Measurements from ENCODE around the gene COPZ2.

COPZ2 gene

GRCh38 chr17:47995241-47995935 lies 42.2 kb downstream of the COPZ2 start:
- no peak overlapping the region for H3K4me3 ChIP-seq (ENCODE audit: low read depth, low read length, poor library complexity, severe bottlenecking)
- no peaks in the 10 kb centered on the region; the same call in 1 of the 2 replicates for H3K27me3 ChIP-seq (ENCODE audit: insufficient read depth, low read length)
- no peaks in the 10 kb centered on the region for H3K9me3 ChIP-seq (ENCODE audit: low read length)
- H3K4me1 ChIP-seq (ENCODE audit: insufficient read depth, low read length, severe bottlenecking): no peaks in the 10 kb centered on the region
- no peaks in the 10 kb centered on the region for H3K9me2 ChIP-seq (ENCODE audit: low read depth, low read length)
- no peaks in the 10 kb centered on the region for H3K36me3 ChIP-seq (ENCODE audit: insufficient read depth, low read length)
- H3K9ac ChIP-seq (ENCODE audit: low read length): no peak overlapping the region
- no peaks in the 10 kb centered on the region for H3K79me2 ChIP-seq (ENCODE audit: insufficient read depth, low read length)
- H3K4me2 ChIP-seq (ENCODE audit: low read length): no peak overlapping the region
- H3F3A ChIP-seq (ENCODE audit: insufficient read depth, low read length): no peaks in the 10 kb centered on the region
- no peak overlapping the region for H3K27ac ChIP-seq (ENCODE audit: low read depth, low read length, poor library complexity, severe bottlenecking)
- no peaks in the 10 kb centered on the region for H4K20me1 ChIP-seq (ENCODE audit: insufficient read depth, low read length)
- TF ChIP-seq EZH2 (IDR thresholded peaks at IDR 0.05; ENCODE audit: borderline replicate concordance, low read length) (no peak), CTCF (IDR thresholded peaks at IDR 0.05; ENCODE audit: low read length) (no peak)
- H2AFZ ChIP-seq (ENCODE audit: low read length): no peak overlapping the region

DNA sequence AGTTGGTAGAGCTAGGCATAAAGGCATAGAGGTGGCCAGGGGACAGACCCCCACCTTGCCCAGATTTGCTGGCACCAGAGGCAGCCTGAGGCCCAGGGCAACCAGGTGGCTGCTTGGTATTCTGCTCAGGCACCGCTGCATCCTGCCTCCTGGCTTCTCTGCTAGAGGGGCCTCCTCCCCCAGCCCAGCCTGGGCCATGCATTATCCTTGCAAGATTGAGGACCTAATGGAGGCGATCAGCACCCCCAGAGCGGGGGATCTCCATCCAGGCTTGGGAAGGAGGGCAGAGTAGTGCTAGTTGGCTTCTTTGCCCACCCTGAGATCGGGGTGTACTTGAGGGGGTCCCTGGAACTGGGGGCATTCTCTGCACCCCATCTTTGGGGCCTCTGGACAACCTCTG lies 42.9 kb downstream of the COPZ2 start:
- Histone ChIP-seq H2AFZ (ENCODE audit: low read length) (no peak overlapping the region), H3K9ac (ENCODE audit: low read length) (no peak overlapping the region), H3K79me2 (ENCODE audit: insufficient read depth, low read length) (no peaks in the 10 kb centered on the region), H3K27ac (ENCODE audit: low read depth, low read length, poor library complexity, severe bottlenecking) (no peak overlapping the region), H3K9me2 (ENCODE audit: low read depth, low read length) (no peaks in the 10 kb centered on the region), H4K20me1 (ENCODE audit: insufficient read depth, low read length) (no peaks in the 10 kb centered on the region), H3K4me1 (ENCODE audit: insufficient read depth, low read length, severe bottlenecking) (no peaks in the 10 kb centered on the region), H3K36me3 (ENCODE audit: insufficient read depth, low read length) (no peaks in the 10 kb centered on the region), H3F3A (ENCODE audit: insufficient read depth, low read length) (no peaks in the 10 kb centered on the region), H3K9me3 (ENCODE audit: low read length) (no peaks in the 10 kb centered on the region), H3K4me2 (ENCODE audit: low read length) (no peak overlapping the region), H3K27me3 (ENCODE audit: insufficient read depth, low read length) (no peaks in the 10 kb centered on the region; the same call in 1 of the 2 replicates), H3K4me3 (ENCODE audit: low read depth, low read length, poor library complexity, severe bottlenecking) (no peak overlapping the region)
- no peak for TF ChIP-seq CTCF (IDR thresholded peaks at IDR 0.05; ENCODE audit: low read length)
- TF ChIP-seq EZH2 (IDR thresholded peaks at IDR 0.05; ENCODE audit: borderline replicate concordance, low read length): no peak

DNA sequence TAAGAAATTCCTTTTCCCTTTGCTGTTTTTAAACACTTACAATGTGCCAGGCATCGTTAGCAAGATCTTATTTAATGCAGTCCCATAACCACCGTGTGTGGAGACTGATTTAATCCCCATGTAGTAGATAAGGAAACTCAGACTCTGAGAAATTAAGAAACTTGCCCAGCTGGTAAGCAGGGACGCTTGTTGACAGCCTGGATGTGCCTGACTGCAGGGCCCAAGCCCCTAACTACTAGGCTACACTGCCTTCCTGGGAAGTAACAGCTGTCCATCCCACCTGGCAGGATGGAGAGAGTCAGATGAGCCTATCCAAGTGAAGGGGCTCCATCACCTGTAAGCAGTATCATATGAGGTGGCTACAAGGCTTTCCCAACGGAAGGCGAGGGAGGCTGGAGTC lies 43.6 kb downstream of the COPZ2 start:
- Histone ChIP-seq H3K9me3 (ENCODE audit: low read length) (no peaks in the 10 kb centered on the region), H2AFZ (ENCODE audit: low read length) (no peak overlapping the region), H3K27ac (ENCODE audit: low read depth, low read length, poor library complexity, severe bottlenecking) (no peak overlapping the region), H3K9ac (ENCODE audit: low read length) (no peak overlapping the region), H3K27me3 (ENCODE audit: insufficient read depth, low read length) (no peaks in the 10 kb centered on the region; the same call in 1 of the 2 replicates), H3K4me1 (ENCODE audit: insufficient read depth, low read length, severe bottlenecking) (no peaks in the 10 kb centered on the region), H3F3A (ENCODE audit: insufficient read depth, low read length) (no peaks in the 10 kb centered on the region), H3K4me3 (ENCODE audit: low read depth, low read length, poor library complexity, severe bottlenecking) (no peak overlapping the region), H3K36me3 (ENCODE audit: insufficient read depth, low read length) (no peaks in the 10 kb centered on the region), H3K9me2 (ENCODE audit: low read depth, low read length) (no peaks in the 10 kb centered on the region), H3K4me2 (ENCODE audit: low read length) (no peak overlapping the region), H4K20me1 (ENCODE audit: insufficient read depth, low read length) (no peaks in the 10 kb centered on the region), H3K79me2 (ENCODE audit: insufficient read depth, low read length) (no peaks in the 10 kb centered on the region)
- no peak for TF ChIP-seq EZH2 (IDR thresholded peaks at IDR 0.05; ENCODE audit: borderline replicate concordance, low read length)
- no peak for TF ChIP-seq CTCF (IDR thresholded peaks at IDR 0.05; ENCODE audit: low read length)

All from OCI-LY1 (cell line).